B cell (primary cell): ENCODE data around the gene TANC1. TPM values are rescaled to one million over a fixed set of nuclear protein-coding genes. Genes with fewer than 3 reads are reported as not detected.

Experiments used
- ATAC-seq: fragments of 200-7000 bp; cut with Tn5 transposase; one replicate; pipeline ENCODE4 v1.10.0; 2021; ENCODE audit warnings: low read depth, mild to moderate bottlenecking, moderate number of reproducible peaks, moderate library complexity
- CTCF ChIA-PET: fragments of 350-600 bp; sonication (Branson Sonifier 250); formaldehyde crosslinking; loops from one replicate; lab custom pipeline; 2021; ENCODE audit warnings: antibody characterized with exemption, inconsistent platforms; lab: Charles Lee
- POLR2A ChIA-PET: fragments of 350-600 bp; sonication (Branson Sonifier 250); formaldehyde crosslinking; loops from one replicate; lab custom pipeline; 2021; ENCODE audit warnings: antibody characterized with exemption; lab: Charles Lee
- DNase-seq: peaks from one replicate; pipeline ENCODE4 v3.0.0; 2013
- H2AFZ ChIP-seq: 2 replicates; pipeline ENCODE4 v1.6.1; 2012; ENCODE audit warnings: mild to moderate bottlenecking, low read depth, low read length; ENCODE audit not compliant: insufficient read depth, poor library complexity, severe bottlenecking
- H3K27ac ChIP-seq, 2 donors: 1 replicate in 1 of 2; 2 replicates in 1 of 2; pipeline ENCODE4 v1.5.1; 2012 to 2013; ENCODE audit warnings: low read length in 2 of 2, mild to moderate bottlenecking in 2 of 2, moderate library complexity in 1 of 2
- H3K27me3 ChIP-seq, 4 experiments: fragments of 200-600 bp in 1 of 4; sonication (generic) in 1 of 4; replicated peaks in 1 of 4; 1 replicate in 2 of 4; 2 replicates in 2 of 4; pipeline versions ENCODE4 v1.6.1 to v1.7.0; 2013 to 2016; ENCODE audit warnings: low read length in 3 of 4, mild to moderate bottlenecking in 2 of 4, mixed read lengths in 1 of 4, moderate library complexity in 1 of 4; ENCODE audit not compliant: insufficient read depth in 4 of 4, control insufficient read depth in 3 of 4; ENCODE audit errors: control extremely low read depth in 1 of 4
- H3K36me3 ChIP-seq, 2 experiments: replicated peaks in 1 of 2; 1 replicate in 1 of 2; 2 replicates in 1 of 2; pipeline versions ENCODE4 v1.6.1 to v1.7.1; 2013; ENCODE audit warnings: low read length in 1 of 2; ENCODE audit not compliant: insufficient read depth in 2 of 2, control insufficient read depth in 1 of 2; ENCODE audit errors: control extremely low read depth in 1 of 2, extremely low read depth in 1 of 2
- H3K4me1 ChIP-seq, 2 donors: fragments of 200-600 bp in 1 of 2; sonication (generic) in 1 of 2; 1 replicate in 1 of 2; 2 replicates in 1 of 2; pipeline versions ENCODE4 v1.5.1 to v1.6.1; 2013 to 2017; ENCODE audit warnings: low read length in 2 of 2; ENCODE audit not compliant: control insufficient read depth in 2 of 2, insufficient read depth in 2 of 2
- H3K4me2 ChIP-seq: replicated peaks from 2 replicates; pipeline ENCODE3; 2012; ENCODE audit warnings: mild to moderate bottlenecking, low read depth, low read length; ENCODE audit not compliant: poor library complexity, severe bottlenecking
- H3K4me3 ChIP-seq, 5 experiments: fragments of 200-600 bp in 1 of 5; sonication (generic) in 1 of 5; 1 replicate in 3 of 5; 2 replicates in 2 of 5; pipeline versions ENCODE4 v1.5.1 to v1.7.0; 2011 to 2016; ENCODE audit warnings: low read length in 4 of 5, mild to moderate bottlenecking in 4 of 5, low read depth in 2 of 5, control low read depth in 1 of 5, moderate library complexity in 1 of 5; ENCODE audit not compliant: insufficient read depth in 1 of 5; ENCODE audit errors: control extremely low read depth in 1 of 5, extremely low read depth in 1 of 5
- H3K79me2 ChIP-seq: fragments of 200-600 bp; sonication (generic); one replicate; pipeline ENCODE4 v1.6.0; 2016; ENCODE audit warnings: low read length; ENCODE audit not compliant: control insufficient read depth, insufficient read depth
- H3K9ac ChIP-seq: fragments of 200-600 bp; sonication (generic); 2 replicates; pipeline ENCODE4 v1.6.1; 2017; ENCODE audit warnings: mild to moderate bottlenecking, low read length, moderate library complexity
- H3K9me3 ChIP-seq, 3 donors: one replicate each; pipeline versions ENCODE4 v1.6.1 to v1.7.1; 2013; ENCODE audit warnings: low read length in 2 of 3; ENCODE audit not compliant: control insufficient read depth in 2 of 3, insufficient read depth in 1 of 3; ENCODE audit errors: control extremely low read depth in 1 of 3
- H4K20me1 ChIP-seq: 2 replicates; pipeline ENCODE4 v1.6.0; 2012; ENCODE audit warnings: mild to moderate bottlenecking, low read length; ENCODE audit not compliant: insufficient read depth, control insufficient read depth, poor library complexity, severe bottlenecking
- H3K27ac Mint-ChIP-seq: one replicate; pipeline ENCODE4 v1.8.0; 2021; ENCODE audit warnings: mixed read lengths
- H3K27me3 Mint-ChIP-seq: one replicate; pipeline ENCODE4 v1.8.0; 2021; ENCODE audit warnings: mixed read lengths
- H3K4me1 Mint-ChIP-seq: one replicate; pipeline ENCODE4 v1.8.0; 2021; ENCODE audit warnings: mixed read lengths
- H3K4me3 Mint-ChIP-seq: one replicate; pipeline ENCODE4 v1.8.0; 2021; ENCODE audit warnings: mixed read lengths
- H3K9me3 Mint-ChIP-seq: one replicate; pipeline ENCODE4 v1.8.0; 2022; ENCODE audit warnings: mixed read lengths; ENCODE audit not compliant: insufficient read depth
- CTCF ChIP-seq: fragments of 200-600 bp; IDR thresholded peaks from one replicate; pipeline ENCODE4 v1.8.0; 2022; ENCODE audit warnings: antibody characterized with exemption, mild to moderate bottlenecking
- EZH2 ChIP-seq: IDR thresholded peaks from 2 replicates; pipeline ENCODE4 v1.6.1; 2012; ENCODE audit warnings: borderline replicate concordance, low read depth, mild to moderate bottlenecking, moderate library complexity, low read length; ENCODE audit not compliant: insufficient read depth, poor library complexity, severe bottlenecking
- WGBS: methylation state at CpG from one replicate; pipeline ENCODE4 v1.1.5; 2013; ENCODE audit warnings: missing lambda C conversion rate; ENCODE audit not compliant: insufficient coverage; 5-methylcytosine and 5-hydroxymethylcytosine counted together
- intact Hi-C: fragments of 100-400 bp; cut with micrococcal nuclease; formaldehyde crosslinking; loops from one replicate; pipeline ENCODE4 v1.10.0; 2022
- polyA plus RNA-seq: library from polyadenylated mRNA; depleted of rRNA; stranded (reverse); fragments of >200 nt; gene quantifications from 2 replicates; pipeline ENCODE4 v1.2.3, GENCODE V29; 2012
- total RNA-seq, 2 donors: library from RNA; stranded (reverse); fragments of 120-200 nt in 1 of 2; gene quantifications; 1 replicate in 1 of 2; 2 replicates in 1 of 2; pipeline versions ENCODE4 v1.2.3 to v1.2.4, GENCODE V29; 2013 to 2022

Gene TANC1
- total and polyA plus RNA-seq, 2 donors (not counting 1 experiment from before 2014, with no cell fraction given) = 0.13 TPM; not detected in 1

DNA sequence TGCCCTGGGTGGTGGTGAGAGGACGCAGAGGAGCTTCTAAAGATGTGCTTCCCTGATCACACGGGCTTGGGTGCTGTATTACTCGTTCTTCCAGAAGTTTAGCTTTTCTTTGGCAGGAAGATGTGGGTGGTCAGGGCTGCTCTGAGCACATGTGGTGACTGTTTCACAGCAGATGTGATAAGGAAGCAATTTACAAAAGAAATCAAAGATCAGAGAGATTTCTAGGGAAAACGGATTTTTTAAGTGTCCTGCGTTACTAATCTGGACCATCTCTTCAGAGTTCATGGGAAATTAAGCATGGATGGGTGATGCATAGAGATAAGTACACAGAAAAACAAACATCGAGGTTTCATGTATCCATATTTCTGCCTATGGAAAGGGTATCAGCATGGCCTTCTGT lies 218.7 kb downstream of the TANC1 start:
- WGBS = 86% methylated on average over 5 of the region's 6 CpGs

DNA sequence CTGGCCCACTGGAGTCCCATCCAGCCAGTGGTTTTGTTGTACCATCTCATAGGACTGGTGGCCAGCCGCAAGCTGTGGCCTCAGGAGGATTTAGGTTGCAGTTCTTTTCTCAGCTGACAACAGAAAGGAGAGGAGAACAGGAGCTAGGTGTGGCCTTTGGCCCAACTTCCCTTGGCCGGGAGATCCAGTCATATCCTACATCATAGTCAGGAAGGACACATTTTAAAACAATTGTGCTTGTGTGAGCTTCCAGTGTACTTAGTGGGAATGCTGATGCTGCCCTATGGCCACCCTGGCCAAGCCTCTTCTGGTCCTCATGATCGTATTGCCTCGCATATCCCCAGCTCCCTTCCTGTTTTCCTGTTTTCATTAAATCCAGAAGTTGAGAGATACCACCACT lies 220.0 kb downstream of the TANC1 start:
- Histone ChIP-seq H4K20me1 (no peaks in the 10 kb centered on the region), H2AFZ (no peak overlapping the region), H3K27me3 (no peaks in the 10 kb centered on the region), H3K9ac (no peak overlapping the region), H3K4me3 (no peak overlapping the region), H3K27ac (no peak overlapping the region), H3K79me2 (no peaks in the 10 kb centered on the region), H3K4me2 (no peak overlapping the region), H3K36me3 (no peaks in the 10 kb centered on the region), H3K9me3 (no peaks in the 10 kb centered on the region), H3K4me1 (peaks cover 3 to 7% of the 10 kb centered on the region in 2 donors)
- POLR2A ChIA-PET = interaction anchor here (0.6 kb wide), 1 partner anchor 45 kb away, joined by 4 read pairs; no protein-coding TSS in a partner anchor
- CTCF ChIA-PET = no interaction called here
- Mint-ChIP-seq H3K9me3 (no peaks in the 10 kb centered on the region), H3K4me1 (peaks cover 13% of the 10 kb centered on the region), H3K4me3 (no peak overlapping the region), H3K27ac (no peak overlapping the region), H3K27me3 (peaks cover 3% of the 10 kb centered on the region)
- DNase-seq (no peak), ATAC-seq (no peak)
- intact Hi-C loops = no loop called here
- 100% methylated on average over 1 of the region's 4 CpGs for WGBS
- TF ChIP-seq CTCF (no peak), EZH2 (no peak)

More for the DNA sequence above, 218.7 kb downstream of the TANC1 start:
- Mint-ChIP-seq H3K4me1 (peaks cover 13% of the 10 kb centered on the region), H3K27ac (no peak overlapping the region), H3K27me3 (peaks cover 3% of the 10 kb centered on the region), H3K9me3 (no peaks in the 10 kb centered on the region), H3K4me3 (no peak overlapping the region)
- DNase-seq (no peak), ATAC-seq (no peak)
- Histone ChIP-seq H4K20me1 (no peaks in the 10 kb centered on the region), H3K36me3 (no peaks in the 10 kb centered on the region), H3K4me3 (no peak overlapping the region), H3K4me2 (no peak overlapping the region), H3K9me3 (no peaks in the 10 kb centered on the region), H2AFZ (no peak overlapping the region), H3K27me3 (no peaks in the 10 kb centered on the region), H3K27ac (no peak overlapping the region), H3K9ac (no peak overlapping the region), H3K4me1 (peaks cover 3 to 7% of the 10 kb centered on the region in 2 donors), H3K79me2 (no peaks in the 10 kb centered on the region)
- no peak for TF ChIP-seq EZH2
- TF ChIP-seq CTCF = no peak
- intact Hi-C loops = no loop called here
- ChIA-PET POLR2A (no interaction called here), CTCF (no interaction called here)
